Measurements from ENCODE around the gene LRRFIP1.
A peak's percentile ranks its signal among the peaks of the same experiment; 100 is the strongest.
"Not testable (repeated sequence)": the region's sequence is repeated elsewhere in the genome, so short reads cannot be mapped to it uniquely, and the experiment has no call there.

LRRFIP1 gene

DNA sequence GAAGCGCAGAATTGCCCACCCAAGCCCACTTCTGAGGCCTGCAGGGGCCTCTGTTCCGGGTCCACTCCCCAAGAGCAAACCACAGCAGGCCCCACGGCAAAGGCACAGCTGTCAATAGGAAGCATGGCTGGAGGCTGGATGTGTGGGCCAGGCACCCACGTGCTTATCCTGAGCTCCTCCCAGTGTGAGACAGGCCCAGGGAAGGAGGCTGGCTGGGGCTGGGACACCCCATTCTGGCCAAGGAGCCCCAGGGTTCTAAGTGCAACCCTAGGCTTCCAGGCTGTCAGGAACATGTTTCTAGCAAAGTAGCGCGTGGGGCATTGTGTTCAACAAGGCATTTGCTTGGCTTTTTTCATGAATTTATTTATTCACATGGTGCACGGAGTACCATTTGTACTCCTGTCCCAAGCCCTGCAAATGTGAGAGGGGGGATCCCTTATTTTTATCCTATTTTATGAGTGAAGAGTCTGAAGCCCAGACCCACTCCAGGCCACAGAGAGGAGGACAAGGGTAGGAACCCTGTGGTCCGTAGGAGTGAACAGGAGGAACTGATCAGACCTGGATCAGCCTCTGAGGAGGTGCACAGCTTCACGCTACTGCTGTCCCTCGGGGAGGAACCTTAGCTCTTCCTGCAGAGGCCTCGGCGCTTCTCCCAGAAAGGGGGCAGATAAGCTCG is 30.7 kb upstream of the LRRFIP1 start:
- no peak for DNase-seq (ENCODE audit: low read depth)

- DNase-seq (ENCODE audit: low read depth) = no peak
Measured at GRCh38 chr2:237597196-237598145, 29.9 kb upstream of the LRRFIP1 start.

- no peak for DNase-seq (ENCODE audit: low read depth)
Measured at GRCh38 chr2:237598468-237599208, 28.7 kb upstream of the LRRFIP1 start.

DNA sequence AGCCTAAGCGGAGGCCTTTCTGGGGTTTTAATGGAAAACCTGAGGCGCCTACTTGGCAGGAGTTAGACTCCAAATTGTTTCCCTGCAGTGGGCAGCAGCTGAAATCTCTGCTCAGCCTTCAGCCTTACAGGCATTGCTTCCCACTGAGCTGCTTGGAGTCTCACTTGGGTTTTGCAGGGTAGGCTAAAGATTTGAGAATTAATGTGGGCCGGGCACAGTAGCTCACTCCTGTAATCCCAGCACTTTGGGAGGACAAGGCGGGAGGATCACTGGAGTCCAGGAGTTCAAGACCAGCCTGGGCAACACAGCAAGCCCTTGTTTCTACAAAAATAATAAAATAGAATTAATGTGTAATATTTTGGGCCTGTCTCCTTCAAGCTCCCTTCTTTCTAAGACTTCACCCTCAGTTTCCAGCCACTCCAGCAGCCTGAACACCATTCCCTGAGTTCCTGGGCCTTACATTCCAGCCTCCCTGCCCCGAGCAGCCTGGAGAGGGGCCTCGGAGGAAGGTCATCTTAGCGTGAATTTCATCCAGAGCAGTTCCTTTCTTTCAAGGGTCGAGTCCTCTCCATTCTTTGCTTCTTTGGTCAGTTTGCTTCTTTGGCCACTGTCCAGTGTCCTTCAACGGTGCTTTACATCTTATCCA is 27.8 kb upstream of the LRRFIP1 start:
- no peak for DNase-seq (ENCODE audit: low read depth)

DNA sequence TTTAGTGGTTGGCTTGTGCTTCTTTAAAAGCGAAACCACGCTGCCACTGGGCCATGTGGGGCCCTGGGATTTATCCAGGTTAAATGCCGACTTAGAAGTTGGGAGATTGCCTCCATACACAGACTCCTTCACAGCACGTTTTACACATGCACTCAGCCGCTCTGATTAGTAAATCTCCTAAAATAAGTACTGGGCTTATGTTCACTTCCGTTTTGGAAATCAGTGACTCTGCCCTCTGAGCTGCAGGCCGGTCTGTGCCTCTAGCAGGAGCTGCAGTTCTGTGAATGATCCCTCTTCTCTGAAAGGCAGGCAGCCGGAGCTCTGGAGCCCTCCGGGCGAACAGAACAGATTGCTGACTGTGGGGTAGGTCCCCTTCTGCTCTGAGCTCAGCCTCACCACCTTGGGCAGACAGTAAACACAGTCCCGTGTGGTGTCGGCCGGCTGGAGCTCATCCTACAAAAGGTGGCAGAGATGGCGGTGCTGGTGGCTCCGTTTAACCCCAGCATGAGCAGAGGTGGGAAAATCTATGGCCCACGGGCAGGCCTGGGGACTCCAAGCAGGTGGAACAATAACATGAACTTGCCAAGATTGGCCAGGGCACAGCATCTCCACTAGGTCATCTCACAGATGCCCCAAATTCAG is 27.1 kb upstream of the LRRFIP1 start:
- peak; percentile 66 for DNase-seq (ENCODE audit: low read depth)

GRCh38 chr2:237601453-237602116 is 25.8 kb upstream of the LRRFIP1 start:
- no peak for DNase-seq (ENCODE audit: low read depth)

GRCh38 chr2:237602409-237602808 is 25.0 kb upstream of the LRRFIP1 start:
- DNase-seq (ENCODE audit: low read depth) = no peak

- DNase-seq (ENCODE audit: low read depth) = no peak
Measured at GRCh38 chr2:237603049-237603717, 24.2 kb upstream of the LRRFIP1 start.

- DNase-seq (ENCODE audit: low read depth) = peak; percentile 50
Measured at GRCh38 chr2:237603718-237604362, 23.5 kb upstream of the LRRFIP1 start.

DNA sequence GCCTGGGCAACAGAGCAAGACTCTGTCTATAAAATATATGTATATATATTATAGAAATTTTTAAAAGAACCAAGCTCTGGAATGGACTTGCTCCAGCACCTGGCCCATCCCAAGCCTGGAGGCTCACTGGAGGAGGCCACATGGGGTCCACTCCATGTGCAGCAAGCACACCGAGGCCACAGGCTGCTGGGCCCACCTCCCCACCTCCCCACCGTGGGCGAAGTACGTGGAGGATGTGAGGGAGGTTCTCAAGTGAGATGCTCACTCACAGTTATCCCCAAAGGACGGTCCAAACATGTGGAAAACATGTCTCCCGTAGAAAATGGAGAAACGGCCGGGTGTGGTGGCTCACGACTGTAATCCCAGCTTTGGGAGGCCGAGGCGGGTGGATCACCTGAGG is 23.0 kb upstream of the LRRFIP1 start:
- no peak for DNase-seq (ENCODE audit: low read depth)

DNA sequence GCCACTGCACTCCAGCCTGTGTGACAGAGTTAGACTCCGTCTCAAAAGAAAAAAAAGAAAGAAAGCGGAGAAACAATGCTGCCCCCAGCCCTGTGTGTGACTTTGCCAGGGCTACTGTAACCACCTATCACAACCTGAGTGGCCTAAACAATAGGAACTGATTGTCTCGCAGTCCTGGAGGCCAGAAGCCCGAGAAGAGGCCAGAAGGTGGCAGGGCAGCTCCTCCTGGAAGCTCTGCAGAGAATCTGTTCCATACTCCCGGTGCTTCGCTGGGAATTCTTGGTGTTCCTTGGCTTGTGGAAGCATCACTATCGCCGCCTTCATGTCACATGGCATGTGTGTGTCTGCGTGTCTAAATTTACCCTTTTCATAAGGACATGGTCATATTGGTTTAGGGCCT is 22.4 kb upstream of the LRRFIP1 start:
- DNase-seq (ENCODE audit: low read depth) = no peak

DNA sequence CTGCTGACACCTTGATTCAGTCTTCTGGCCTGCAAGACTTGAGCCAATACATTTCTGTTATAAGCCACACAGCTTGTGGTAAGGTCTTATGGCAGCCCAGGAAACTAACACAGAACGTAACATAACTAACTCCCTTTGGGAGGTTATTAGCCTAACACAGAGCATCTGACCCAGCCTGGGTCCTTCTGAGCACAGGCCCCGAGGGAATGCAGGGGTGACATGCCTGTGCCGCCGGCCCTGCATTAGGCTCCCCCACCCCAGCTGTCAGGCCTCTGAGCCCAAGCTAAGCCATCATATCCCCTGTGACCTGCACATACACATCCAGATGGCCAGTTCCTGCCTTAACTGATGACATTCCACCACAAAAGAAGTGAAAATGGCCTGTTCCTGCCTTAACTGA is 20.9 kb upstream of the LRRFIP1 start:
- DNase-seq (ENCODE audit: low read depth) = not testable (repeated sequence)

DNA sequence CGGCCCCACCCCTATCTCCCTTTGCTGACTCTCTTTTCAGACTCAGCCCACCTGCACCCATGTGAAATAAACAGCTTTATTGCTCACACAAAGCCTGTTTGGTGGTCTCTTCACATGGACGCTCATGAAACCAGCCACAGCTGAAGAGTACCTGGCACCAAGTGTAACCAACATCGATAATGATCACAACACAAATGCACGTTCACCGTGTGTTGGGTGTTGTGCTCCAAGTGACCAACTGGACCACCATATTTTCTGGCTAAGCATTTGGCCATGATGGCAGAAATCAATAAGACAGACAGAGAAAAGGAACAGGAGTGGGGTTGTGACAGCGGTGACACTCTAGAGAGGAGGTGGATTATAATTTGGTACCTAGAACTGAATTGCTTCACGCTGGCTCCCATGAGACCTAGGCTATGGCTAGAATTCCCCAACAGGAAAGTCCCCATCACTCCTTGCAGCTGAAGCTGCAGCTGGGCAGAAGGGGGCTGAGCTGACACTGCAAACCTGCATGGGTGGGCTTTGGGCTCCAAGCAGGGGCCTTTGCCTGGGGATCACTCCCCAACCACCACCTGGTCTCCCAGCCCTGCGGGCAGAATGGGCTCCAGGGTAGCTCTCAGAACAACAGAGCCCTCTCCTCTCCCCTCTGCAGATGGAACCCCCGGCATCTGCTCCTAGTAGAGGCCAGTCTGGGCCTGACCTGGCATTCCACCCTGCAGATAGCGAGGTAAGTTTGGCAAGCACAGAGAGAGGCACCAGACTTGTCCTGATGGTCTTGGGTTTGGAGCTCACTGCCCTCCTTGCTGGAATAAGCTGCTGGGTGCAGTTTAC is 14.6 kb upstream of the LRRFIP1 start:
- DNase-seq (ENCODE audit: low read depth) = no peak

DNA sequence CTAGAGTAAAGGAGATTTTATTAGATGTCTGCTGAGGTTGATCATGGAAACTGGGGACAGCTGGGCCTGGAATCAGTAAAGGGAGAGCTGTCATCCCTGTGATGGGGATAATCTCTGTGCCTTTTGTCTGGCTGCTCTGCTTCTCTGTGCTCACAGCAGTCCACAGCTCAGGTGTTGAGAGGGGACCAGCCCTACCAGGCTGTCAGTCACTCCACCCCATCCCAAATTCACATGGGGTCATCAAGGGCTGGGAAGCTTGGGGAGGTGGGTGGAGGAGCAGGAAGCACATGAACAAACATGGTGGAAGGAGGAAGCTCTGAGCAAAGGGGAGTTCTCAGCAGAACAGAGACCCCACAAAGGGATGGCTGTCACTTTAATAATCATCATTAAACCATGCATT is 13.7 kb upstream of the LRRFIP1 start:
- no peak for DNase-seq (ENCODE audit: low read depth)

DNA sequence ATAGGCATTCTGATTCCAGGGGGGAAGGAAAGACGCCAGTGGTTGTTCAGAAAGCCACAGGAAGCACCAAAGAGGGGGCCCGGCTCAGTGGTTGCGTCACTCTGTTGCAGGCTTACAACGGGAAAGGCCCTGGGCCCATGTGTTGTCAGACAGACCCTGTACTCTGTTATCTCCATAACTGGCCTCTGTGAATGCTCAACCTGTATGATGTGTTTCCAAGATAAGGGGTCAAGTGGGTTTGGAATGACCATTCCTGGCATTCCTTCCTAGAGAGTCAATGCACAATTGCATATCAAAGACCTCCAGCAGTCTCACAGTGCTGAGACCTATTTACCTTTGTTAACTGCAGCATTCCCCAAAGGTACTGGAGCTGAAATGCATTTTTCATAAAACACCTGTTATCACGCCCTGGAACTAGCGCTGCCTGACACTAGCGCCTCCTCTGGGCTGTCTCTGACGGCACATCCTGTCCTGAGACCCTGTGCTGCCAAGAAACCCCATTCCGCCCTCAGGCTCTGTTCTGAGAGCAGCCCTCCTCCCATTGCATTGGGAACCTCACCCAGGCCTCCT is 13.2 kb upstream of the LRRFIP1 start:
- no peak for DNase-seq (ENCODE audit: low read depth)

DNA sequence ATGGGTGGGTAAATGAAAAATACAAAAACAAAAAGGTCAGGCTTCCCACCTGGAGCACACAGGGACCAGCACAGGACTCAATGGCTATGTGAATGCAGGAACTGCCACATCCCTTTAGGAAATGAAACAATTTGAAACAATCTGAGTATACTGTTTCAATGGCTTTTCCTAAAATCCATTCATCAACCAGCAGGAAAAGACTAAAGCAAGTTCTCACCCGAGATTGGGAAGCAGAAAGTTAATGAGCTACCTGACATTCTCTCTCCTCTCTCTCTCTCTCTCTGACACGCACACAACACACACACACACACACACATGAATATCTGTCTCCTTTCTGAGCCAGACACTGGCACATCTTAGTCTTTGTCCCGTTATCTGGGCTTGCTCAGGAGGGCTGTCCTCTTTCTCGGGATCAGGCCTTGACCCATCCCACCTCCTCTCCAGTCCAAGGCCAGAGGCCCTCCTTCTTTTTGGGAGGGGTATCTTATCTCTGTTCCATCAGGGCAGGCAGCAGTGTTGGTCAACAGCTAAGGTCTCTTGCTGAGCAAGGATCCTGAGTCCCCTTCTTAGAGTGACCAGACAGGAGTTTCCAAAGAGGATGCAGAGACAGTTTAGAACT is 11.6 kb upstream of the LRRFIP1 start:
- DNase-seq (ENCODE audit: low read depth) = no peak

GRCh38 chr2:237616373-237616733 is 11.0 kb upstream of the LRRFIP1 start:
- no peak for DNase-seq (ENCODE audit: low read depth)

Measured in stromal cell of bone marrow (primary cell).